GM12801 (cell line): ENCODE results near the gene P2RX5.

Experiments used
- TF ChIP-seq, protein P1 (sequence below): IDR thresholded peaks from one replicate; pipeline ENCODE4 v1.5.1; 2011; ENCODE audit warnings: control low read depth; ENCODE audit not compliant: insufficient read length; ENCODE audit errors: extremely low read depth

P2RX5 gene

DNA sequence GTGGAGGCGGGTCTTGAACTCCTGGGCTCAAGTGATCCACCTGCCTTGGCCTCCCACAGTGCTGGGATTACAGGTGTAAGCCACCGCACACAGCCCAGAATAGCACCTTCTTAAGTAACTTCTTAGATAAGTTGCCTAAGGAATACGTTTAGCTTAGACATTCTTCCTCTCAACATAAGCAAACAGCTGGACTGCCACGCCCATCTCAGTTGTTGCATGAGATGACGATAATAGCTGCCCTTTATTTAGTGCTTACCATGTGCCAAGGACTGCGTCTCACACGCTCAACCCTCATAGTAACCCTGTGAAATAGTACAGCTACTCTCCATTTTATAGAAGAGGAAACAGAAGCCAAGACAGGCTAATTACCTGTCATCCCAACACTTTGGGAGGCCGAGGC lies 39.6 kb upstream of the P2RX5 start:
- TF ChIP-seq, protein P1, sequence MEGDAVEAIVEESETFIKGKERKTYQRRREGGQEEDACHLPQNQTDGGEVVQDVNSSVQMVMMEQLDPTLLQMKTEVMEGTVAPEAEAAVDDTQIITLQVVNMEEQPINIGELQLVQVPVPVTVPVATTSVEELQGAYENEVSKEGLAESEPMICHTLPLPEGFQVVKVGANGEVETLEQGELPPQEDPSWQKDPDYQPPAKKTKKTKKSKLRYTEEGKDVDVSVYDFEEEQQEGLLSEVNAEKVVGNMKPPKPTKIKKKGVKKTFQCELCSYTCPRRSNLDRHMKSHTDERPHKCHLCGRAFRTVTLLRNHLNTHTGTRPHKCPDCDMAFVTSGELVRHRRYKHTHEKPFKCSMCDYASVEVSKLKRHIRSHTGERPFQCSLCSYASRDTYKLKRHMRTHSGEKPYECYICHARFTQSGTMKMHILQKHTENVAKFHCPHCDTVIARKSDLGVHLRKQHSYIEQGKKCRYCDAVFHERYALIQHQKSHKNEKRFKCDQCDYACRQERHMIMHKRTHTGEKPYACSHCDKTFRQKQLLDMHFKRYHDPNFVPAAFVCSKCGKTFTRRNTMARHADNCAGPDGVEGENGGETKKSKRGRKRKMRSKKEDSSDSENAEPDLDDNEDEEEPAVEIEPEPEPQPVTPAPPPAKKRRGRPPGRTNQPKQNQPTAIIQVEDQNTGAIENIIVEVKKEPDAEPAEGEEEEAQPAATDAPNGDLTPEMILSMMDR, result no peak

DNA sequence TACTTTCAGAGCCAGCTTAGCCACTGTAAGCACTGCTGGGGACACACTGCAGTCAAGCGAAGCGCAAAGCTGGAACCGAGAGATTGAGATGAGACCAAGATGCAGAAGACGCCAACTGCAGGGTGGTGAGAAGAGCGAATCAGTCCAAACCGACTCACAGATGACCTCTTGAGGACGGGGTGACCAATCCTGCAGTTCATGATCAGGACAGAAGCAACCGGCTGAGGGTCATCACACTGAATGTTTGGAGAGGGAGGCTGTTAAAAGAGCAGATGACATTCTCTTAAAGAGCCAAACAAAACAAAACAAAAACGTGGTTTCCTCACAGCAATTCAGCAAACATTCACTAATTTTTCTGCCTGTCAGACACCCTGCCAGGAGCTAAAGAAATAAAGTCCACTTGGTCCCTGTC lies 36.3 kb upstream of the P2RX5 start:
- TF ChIP-seq, protein P1, result no peak

DNA sequence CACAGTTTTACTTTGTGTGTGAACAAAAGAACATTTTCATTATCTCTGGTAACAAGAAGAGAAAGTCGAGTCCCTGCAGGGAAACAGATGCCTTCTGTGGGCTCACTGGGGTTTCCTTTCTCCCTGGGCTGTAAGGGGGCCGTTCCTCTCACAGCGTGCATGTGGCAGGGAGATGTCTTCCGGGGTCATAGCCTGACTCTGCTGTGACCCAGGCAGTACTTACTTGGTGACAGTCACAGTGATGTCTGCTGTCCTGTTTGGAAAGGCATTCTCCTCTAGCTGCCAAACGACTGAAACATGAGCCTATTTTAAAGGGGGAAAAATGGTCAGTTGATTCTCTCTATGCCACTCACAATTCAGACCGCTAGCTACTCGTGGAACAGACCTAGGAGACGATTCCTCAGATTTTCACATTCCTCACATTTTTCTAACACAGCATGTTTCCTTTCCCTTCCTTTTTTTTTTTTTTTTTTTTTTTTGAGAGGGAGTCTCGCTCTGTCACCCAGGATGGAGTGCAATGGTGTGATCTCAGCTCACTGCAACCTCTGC lies 35.0 kb upstream of the P2RX5 start:
- TF ChIP-seq, protein P1, result no peak

DNA sequence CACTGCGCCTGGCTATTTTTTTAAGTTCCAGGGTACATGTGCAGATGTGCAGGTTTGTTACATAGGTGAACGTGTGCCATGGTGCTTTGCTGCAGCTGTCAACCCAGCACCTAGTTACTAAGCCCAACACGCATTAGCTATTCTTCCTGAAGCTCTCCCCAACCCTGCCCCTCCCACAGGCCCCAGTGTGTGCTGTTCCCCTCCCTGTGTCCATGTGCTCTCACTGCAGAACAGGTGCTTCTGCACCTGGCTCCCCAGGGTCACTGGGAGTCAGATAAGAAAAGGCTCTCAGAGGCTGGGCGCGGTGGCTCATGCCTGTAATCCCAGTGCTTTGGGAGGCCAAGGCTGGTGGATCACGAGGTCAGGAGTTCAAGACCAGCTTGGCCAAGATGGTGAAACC lies 33.9 kb upstream of the P2RX5 start:
- TF ChIP-seq, protein P1, result no peak

DNA sequence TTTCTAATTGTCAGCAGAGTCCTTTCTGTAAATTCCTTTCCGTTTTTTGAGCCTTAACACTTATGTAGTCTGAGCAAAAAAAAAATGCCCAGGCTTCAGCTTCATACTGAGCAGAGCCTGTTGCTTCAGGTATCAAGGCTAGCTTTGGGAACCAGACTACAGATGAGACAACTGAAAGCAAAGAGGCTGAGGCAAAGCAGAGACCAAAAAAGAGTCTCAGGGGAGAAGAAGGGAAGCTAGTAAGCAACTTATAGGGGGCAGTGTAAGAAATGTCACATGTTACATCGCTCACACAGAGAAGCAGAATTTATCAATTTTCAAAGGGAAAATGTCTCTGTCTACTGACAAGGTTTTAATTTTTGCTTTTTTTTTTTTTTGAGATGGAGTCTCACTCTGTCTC lies 31.1 kb upstream of the P2RX5 start:
- TF ChIP-seq, protein P1, result no peak

DNA sequence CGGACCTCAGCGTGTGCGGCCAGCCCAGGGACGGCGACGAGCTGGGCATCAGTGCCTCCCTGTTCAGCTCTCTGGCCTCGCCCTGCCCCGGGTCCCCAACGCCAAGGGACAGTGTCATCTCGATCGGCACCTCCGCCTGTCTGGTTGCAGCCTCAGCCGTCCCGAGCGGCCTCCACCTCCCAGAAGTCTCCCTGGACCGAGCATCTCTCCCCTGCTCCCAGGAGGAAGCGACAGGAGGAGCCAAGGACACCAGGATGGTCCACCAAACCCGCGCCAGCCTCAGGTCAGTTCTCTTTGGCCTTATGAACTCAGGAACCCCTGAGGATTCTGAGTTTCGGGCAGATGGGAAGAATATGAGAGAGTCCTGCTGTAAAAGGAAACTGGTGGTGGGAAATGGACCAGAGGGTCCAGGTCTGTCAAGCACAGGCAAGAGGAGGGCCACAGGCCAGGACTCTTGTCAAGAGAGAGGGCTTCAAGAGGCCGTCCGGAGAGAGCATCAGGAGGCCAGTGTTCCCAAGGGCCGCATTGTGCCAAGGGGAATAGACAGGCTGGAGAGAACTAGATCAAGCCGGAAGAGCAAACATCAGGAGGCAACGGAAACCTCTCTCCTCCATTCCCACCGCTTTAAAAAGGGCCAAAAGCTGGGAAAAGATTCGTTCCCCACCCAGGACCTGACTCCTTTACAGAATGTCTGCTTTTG lies 28.6 kb upstream of the P2RX5 start:
- TF ChIP-seq, protein P1, result no peak

DNA sequence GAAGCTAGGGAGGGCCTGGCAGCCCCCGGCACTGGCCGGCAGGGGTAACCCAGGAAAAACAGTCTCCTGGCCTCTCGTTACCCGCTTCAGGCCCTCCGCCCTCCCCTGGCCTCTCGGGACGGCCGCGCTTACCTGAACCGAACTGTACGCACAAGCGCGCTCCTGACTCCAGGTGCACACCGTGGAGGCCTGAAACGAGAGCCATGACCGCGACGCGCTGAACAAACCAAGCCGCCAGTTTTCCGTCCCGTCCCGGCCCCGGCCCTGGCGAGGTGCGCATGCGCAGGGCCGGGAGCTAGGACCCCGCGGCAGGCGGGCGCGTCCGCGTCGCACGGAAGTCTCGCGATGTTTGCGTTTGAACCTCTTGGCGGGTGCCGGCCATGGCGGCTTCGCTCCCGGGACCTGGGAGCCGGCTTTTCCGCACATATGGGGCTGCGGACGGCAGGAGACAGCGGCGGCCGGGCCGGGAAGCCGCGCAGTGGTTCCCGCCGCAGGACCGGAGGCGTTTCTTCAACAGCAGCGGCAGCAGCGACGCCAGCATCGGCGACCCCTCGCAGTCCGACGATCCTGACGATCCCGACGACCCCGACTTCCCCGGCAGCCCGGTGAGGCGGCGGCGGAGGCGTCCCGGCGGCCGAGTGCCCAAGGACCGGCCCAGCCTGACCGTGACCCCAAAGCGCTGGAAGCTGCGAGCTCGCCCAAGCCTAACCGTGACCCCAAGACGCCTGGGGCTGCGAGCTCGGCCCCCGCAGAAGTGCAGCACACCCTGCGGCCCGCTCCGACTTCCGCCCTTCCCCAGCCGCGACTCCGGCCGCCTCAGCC lies 27.8 kb upstream of the P2RX5 start, which contains the start of gene HASPIN:
Gene HASPIN (plus strand): TSS at position 348 of the 822 bp plus-strand sequence. CDS start 33 bp downstream, at position 381.
- TF ChIP-seq, protein P1, result no peak
